Neural crest cell (in vitro differentiated cells): Measurements from ENCODE around the gene SERPINB8. TPM values are rescaled to one million over a fixed set of nuclear protein-coding genes. Genes with fewer than 3 reads are reported as not detected.

Experiments
- DNase-seq: peaks from one replicate; pipeline ENCODE4 v3.0.0; 2021; ENCODE audit warnings: low read depth, mixed read lengths, low spot score
- H3K27ac Mint-ChIP-seq: one replicate; pipeline ENCODE4 v1.8.0; 2021; ENCODE audit warnings: mild to moderate bottlenecking, mixed read lengths; ENCODE audit not compliant: unreplicated experiment
- H3K27me3 Mint-ChIP-seq: 2 replicates; pipeline ENCODE4 v1.8.0; 2021; ENCODE audit warnings: low read depth, mild to moderate bottlenecking, mixed read lengths
- H3K36me3 Mint-ChIP-seq: 2 replicates; pipeline ENCODE4 v1.8.0; 2021; ENCODE audit warnings: low read depth, mild to moderate bottlenecking, mixed read lengths
- H3K4me1 Mint-ChIP-seq: 2 replicates; pipeline ENCODE4 v1.8.0; 2021; ENCODE audit warnings: mixed read lengths
- H3K4me3 Mint-ChIP-seq: one replicate; pipeline ENCODE4 v1.8.0; 2021; ENCODE audit warnings: mild to moderate bottlenecking, mixed read lengths
- H3K9me3 Mint-ChIP-seq: 2 replicates; pipeline ENCODE4 v1.8.0; 2021; ENCODE audit warnings: mixed read lengths
- total RNA-seq: library from RNA; stranded (reverse); gene quantifications from 2 replicates; pipeline ENCODE4 v1.2.1, GENCODE V29; 2021
- TF ChIP-seq, protein P1 (sequence below): fragments of 200-600 bp; sonication (generic); conservative IDR thresholded peaks from 2 replicates; pipeline ENCODE4 v1.5.0; 2021; ENCODE audit warnings: antibody characterized with exemption, mild to moderate bottlenecking

SERPINB8 gene
- total RNA-seq, 1 donor from 2014 or later, result 3.7 TPM

DNA sequence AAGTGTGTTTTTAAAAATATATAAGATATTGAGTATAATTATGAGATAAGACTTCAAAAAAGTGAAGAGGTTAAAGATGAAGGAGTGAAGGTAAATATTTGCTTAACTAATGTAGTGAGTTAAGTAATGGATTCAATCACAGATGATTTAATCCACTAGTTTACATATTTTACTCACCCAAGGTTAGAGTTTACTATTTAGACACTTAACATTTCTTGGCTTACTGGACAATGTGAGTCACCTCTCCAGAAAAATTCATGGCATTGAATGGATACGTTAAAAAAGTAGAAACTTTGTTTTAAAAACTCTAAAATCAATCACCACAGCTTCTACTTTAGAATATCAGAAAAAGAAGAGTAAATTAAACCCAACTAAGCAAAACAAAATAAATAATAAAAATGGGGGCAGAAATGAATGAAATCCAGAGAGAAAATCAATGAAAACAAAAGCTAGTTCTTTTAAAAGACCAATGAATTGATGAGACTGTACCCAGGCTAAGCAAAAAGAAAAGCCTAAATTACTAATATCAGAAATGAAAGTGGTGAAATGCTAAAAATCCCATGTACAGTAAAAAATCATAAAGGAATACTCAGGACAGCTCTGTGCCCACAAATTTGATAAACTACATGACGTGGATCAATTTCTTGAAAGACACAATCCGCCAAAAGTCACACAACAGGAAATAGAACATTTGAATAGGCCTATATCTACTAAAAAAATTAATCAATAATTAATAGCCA is 22.7 kb upstream of the SERPINB8 start:
- H3K27me3 Mint-ChIP-seq, result peaks cover 13% of the 10 kb centered on the region
- H3K4me1 Mint-ChIP-seq, result peaks cover 25% of the 10 kb centered on the region
- no peak overlapping the region for H3K27ac Mint-ChIP-seq
- TF ChIP-seq, protein P1, sequence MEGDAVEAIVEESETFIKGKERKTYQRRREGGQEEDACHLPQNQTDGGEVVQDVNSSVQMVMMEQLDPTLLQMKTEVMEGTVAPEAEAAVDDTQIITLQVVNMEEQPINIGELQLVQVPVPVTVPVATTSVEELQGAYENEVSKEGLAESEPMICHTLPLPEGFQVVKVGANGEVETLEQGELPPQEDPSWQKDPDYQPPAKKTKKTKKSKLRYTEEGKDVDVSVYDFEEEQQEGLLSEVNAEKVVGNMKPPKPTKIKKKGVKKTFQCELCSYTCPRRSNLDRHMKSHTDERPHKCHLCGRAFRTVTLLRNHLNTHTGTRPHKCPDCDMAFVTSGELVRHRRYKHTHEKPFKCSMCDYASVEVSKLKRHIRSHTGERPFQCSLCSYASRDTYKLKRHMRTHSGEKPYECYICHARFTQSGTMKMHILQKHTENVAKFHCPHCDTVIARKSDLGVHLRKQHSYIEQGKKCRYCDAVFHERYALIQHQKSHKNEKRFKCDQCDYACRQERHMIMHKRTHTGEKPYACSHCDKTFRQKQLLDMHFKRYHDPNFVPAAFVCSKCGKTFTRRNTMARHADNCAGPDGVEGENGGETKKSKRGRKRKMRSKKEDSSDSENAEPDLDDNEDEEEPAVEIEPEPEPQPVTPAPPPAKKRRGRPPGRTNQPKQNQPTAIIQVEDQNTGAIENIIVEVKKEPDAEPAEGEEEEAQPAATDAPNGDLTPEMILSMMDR, result no peak
- peaks cover 8% of the 10 kb centered on the region for H3K9me3 Mint-ChIP-seq
- H3K4me3 Mint-ChIP-seq, result no peak overlapping the region
- peaks cover 2% of the 10 kb centered on the region for H3K36me3 Mint-ChIP-seq
- DNase-seq, result no peak

DNA sequence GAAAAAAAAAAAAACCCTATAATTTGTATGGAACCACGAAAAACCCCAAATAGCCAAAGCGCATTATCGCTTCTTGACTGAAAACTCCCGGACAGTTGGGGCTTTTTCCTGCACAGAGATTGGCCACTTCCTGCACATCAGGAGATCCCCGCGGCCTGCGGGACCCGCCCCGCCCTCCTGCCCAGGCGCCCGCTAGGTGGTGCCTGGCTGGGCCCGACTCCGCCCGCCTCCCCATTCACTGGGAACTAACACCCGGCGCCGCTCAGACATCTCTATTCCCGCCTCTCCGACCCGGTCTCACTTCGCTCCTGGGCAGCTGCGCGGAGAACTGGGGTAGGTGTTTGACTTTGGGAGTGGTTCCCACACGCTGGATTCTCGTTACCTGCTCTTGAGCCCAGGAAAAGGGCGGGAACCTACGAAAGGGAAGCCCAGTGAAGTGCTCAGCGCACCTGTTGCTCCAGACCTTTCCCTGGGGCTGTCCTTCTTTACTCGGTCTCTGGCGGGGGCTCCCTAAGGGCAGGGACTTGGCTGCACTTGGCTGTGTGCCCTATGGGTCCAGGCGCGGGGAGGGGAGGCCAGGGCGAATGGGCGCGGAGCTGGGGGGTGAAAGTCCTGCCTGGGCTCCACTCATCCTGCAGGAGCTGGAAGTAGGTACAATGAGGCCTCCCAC is 20.7 kb upstream of the SERPINB8 start, which contains the start of gene HMSD:
Gene HMSD, plus strand, starts transcription at position 234 of the 670 bp plus-strand sequence. CDS start 4,155 bp downstream, outside the sequence.
- Mint-ChIP-seq H3K27ac (peak within 1 kb of the TSS; percentile 71), H3K27me3 (peaks cover 3% of the 10 kb centered on the region), H3K4me1 (peaks cover 25% of the 10 kb centered on the region), H3K36me3 (peaks cover 2% of the 10 kb centered on the region), H3K9me3 (peaks cover 8% of the 10 kb centered on the region), H3K4me3 (peak within 1 kb of the TSS; percentile 88)
- DNase-seq, result peak; percentile 64
- TF ChIP-seq, protein P1, result peak; percentile 61

DNA sequence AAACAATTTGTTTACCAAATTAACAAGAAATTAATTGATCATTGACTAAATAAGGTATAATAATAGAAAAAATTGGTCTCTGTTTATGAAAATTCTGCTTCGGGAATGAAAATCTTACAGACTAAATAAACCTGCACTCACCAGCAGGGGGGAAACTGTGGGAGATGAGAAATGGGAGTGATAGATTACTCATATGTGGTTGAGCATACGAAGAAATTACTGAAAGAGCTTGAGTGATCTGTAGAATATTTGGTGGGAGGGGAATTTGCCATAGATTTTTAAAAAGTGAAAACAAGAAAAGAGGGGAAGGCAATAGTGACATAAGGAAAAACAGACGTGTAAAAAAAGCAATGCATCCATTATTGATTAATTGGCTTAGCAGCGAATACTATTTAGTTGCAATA is 18.6 kb upstream of the SERPINB8 start:
- Mint-ChIP-seq H3K4me1 (peaks cover 25% of the 10 kb centered on the region), H3K9me3 (peaks cover 4% of the 10 kb centered on the region), H3K27ac (no peak overlapping the region)

DNA sequence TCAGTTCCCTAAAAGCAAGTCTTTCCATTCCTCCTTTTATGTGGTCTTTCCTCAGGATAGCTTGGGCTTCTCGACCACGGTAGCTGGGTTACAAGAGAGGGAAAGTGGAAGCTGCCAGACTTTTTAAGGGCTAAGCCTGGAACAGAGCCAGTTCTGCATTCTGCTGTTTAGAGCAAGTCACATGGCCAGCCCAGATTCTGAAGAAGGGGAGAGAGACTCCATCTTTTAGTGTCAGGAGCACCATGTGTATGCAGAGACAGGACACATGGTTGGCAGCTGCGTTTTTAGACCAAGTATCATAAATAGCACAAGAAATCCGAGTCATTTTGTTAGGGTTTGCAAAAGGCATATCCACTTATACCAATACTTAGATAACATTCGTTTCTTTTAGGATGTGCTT is 16.1 kb upstream of the SERPINB8 start:
- Mint-ChIP-seq H3K9me3 (peaks cover 4% of the 10 kb centered on the region), H3K4me3 (no peak overlapping the region), H3K27ac (no peak overlapping the region)

More for the DNA sequence above, 18.6 kb upstream of the SERPINB8 start:
- DNase-seq, result no peak
- H3K4me3 Mint-ChIP-seq, result no peak overlapping the region
- peaks cover 3% of the 10 kb centered on the region for H3K27me3 Mint-ChIP-seq
- TF ChIP-seq, protein P1, result peak; percentile 47
- peaks cover 2% of the 10 kb centered on the region for H3K36me3 Mint-ChIP-seq

DNA sequence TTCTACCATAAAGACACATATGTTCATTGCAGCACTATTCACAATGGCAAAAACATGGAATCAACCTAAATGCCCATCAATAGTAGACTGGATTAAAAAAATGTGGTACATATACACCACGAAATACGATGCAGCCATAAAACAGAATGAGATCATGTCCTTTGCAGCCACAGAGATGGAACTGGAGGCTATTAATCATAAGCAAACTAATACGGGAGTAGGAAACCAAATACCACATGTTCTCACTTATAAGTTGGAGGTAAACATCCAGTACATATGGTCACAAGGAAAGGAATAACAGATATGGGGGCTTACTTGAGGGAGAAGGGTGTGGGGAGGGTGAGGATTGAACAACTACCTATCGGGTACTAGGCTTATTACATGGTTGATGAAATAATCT is 13.1 kb upstream of the SERPINB8 start:
- TF ChIP-seq, protein P1, result no peak
- no peak overlapping the region for H3K4me3 Mint-ChIP-seq
- no peak overlapping the region for H3K27ac Mint-ChIP-seq
- no peaks in the 10 kb centered on the region for H3K4me1 Mint-ChIP-seq
- peaks cover 14% of the 10 kb centered on the region for H3K36me3 Mint-ChIP-seq
- DNase-seq, result no peak
- H3K9me3 Mint-ChIP-seq, result peaks cover 4% of the 10 kb centered on the region
- no peaks in the 10 kb centered on the region for H3K27me3 Mint-ChIP-seq

More for the DNA sequence above, 16.1 kb upstream of the SERPINB8 start:
- H3K27me3 Mint-ChIP-seq, result no peaks in the 10 kb centered on the region
- H3K4me1 Mint-ChIP-seq, result peaks cover 15% of the 10 kb centered on the region
- H3K36me3 Mint-ChIP-seq, result peaks cover 7% of the 10 kb centered on the region
- TF ChIP-seq, protein P1, result no peak
- DNase-seq, result no peak
